HG03558 (cell line): ENCODE data around the gene HCFC2.

Experiments used
- ATAC-seq: cut with Tn5 transposase; IDR thresholded peaks from one replicate; pipeline ENCODE4 v1.9.1; 2021; ENCODE audit warnings: moderate number of reproducible peaks; ENCODE audit not compliant: unreplicated experiment; ENCODE audit errors: extremely low read depth

The HCFC2 gene

DNA sequence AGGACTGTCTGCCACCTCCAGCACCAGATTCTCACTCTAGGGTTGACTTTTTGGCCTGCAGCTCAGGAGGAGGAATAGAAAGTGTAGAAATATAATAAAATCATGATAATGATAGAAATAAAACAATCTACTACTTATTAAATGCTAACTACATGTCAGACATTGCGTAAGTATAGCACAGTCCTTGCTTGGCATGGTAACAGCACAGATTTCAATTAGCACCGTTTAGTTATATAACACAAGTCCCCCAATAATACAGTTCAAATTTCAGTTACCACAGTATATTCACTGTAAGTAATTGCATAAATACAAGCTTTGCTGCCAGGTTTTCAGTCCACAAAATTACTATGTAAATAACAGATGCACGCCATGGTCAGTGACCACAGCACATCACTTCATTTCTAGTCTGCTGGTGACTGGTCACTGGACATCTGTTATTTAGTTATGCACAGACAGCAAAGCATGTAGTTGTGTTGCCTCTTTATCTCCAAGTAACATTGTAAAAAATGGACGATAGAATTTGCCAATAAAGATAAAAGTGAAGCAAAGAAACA, 7.8 kb upstream of the HCFC2 start:
- ATAC-seq = no peak

DNA sequence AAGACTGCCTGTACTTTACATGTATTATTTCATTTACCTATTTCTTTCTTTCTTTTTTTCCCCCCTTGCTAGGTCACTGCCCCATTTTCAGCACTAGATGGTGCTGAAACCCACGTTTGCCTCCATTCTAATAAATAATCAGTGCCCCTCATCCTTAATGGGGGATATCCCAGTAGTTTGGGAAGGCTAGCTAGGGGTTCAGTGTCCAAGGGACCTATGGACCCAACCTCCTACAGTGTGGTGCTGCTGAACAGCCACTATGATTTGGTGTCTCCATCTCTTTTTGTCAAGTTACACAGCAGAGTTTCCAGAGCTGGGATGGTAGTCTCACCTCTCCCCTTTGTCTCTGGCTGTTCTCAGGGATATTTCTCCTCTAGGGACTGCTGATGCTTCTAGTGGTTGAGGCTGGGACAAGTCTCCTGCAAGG, 6.5 kb upstream of the HCFC2 start:
- no peak for ATAC-seq

DNA sequence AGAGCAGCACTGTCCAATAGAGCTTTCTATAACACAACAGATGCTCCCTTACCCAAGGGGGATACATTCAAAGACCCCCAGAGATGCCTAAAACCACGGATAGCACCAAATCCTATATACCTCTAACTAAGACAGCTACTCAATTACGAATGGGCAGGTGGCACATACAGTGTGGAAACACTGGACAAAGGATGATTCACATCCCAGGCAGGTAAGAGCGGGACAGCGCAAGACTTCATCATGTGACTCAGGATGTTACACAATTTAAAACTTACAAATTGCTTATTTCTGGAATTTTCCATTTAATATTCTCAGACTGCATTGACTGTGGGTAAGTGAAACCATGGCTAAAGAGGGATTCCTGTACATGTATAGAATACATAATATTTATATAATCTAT, 5.5 kb upstream of the HCFC2 start:
- no peak for ATAC-seq

DNA sequence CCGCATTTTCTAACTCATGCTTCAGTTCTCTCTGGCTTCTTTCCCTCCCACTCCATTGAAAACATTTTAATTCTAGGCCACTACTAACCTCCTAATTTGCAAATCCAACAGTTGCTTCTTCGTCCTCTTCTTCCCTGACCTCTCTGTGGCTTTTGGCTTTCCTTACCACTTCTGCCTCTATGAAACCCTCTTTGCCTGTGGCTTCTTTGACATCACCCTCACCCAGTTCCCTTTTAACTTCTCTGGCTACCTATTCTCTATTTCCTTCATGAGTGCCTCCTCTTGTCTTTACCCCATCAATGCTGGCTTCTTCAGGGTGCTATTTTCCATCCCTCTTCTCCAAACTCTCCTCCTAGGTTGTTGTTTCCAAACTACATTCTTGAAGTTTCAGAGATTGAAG, 4.4 kb upstream of the HCFC2 start:
- ATAC-seq = no peak

DNA sequence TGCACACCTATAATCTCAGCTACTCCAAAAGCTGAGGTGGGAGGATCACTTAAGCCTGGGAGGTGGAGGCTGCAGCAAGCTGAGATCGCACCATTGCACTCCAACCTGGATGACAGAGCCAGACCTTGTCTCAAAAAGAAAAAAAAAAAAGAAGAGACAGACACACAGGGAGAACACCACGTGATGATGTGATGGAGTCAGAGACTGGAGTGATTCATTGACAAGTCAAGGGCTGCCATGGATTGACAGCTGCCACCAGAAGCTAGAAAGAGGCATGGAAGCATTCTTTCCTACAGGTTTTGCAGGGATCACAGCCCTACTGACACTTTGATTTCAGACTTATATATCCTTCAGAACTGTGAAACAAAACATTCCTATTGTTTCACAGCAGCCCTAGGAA, 3.5 kb upstream of the HCFC2 start:
- ATAC-seq = no peak

DNA sequence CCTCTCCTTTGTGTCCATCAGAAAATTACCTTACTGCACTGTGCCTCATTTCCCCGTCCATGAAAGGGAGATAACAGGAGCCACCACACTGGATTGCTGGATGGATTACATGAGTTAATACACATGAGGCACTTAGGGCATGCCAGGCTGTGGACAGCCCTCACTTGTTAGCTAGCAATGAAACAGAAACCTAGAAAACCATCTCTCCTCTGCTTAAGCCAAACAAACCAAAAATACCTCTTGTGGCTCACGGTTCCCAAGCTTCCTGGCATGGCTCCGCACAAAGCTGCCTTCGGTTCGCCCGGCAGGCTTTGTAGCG, 660 bp upstream of the HCFC2 start:
- ATAC-seq = peak; percentile 8

DNA sequence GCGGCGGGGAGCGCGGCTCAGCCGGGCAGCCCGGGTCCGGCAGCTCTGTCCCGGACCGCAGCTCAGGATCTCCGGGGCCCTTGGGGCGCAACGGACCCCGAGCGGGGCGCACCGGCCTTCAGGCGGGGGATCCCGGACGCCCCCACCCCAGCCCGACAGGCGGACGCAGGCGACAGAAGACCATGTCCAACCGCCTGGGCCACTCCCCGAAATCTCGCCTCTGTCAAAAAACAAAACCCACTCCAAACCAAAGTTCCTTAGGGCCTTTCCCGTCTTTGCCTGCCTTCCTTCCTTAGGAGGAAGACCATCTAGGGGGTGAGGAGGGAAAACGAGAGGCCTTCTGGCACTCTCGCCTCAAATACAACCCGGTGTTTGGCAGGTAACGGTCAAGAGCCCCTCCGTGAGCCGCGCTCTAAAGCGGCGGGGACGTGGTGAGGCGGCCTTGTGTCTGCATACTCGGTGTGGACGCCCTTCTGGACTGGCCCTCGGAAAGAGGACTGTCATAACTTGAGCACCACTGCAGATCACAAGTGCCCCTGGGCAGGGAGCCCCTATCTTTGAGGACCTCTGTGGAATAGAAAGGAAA, 604 bp downstream of the HCFC2 start:
- no peak for ATAC-seq

DNA sequence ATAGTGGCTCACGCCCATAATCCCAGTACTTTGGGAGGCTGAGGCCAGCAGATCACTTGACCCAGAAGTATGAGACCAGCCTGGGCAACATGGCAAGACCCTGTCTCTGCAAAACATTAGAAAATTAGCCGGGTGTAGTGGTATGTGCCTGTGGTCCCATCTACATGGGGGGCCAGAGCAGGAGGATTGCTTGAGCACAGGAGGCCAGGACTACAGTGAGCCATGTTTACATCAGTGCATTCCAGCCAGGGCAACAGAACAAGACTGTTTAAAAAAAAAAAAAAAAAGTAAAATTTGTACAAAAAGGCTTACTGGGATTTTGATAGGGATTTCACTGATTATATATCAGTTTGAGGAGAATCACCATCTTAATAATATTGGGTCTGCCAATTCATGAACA, 7.8 kb downstream of the HCFC2 start:
- ATAC-seq = no peak

DNA sequence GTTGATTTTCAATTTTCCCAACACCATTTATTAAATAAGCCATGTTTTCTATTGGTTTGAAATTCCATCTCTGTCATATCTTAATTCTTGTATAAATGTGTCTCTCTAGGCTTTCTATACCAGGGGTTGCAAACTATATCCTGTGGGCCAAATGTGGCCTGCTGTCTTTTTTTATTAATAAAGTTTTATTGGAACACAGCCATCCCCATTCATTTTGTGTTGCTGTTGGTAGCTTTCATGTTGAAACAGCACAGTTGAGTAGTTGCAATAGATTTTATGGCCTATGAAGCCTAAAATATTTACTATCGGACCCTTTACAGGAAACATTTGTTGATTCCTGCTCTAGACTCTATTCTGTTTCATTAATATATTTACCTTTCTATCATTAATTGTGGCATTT, 9.4 kb downstream of the HCFC2 start:
- ATAC-seq = no peak

DNA sequence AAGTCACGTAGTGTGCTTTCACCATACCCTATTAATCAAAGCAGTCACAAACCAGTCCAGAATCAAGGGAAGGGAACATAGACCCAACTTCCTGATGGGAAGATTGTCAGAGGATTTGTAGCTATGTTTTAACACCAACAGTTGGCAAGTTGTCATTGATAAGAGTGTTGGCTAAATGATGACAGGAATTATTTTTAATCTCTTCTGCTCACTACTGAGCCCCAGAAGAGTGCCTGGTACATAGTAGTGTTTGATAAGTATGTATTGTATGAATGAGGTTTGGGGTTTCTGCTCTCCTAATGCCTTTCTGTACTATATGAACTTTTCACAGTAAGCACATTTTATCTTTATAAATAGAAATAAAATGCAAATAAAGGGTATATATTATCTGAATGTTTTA, 14.7 kb downstream of the HCFC2 start:
- ATAC-seq = no peak

DNA sequence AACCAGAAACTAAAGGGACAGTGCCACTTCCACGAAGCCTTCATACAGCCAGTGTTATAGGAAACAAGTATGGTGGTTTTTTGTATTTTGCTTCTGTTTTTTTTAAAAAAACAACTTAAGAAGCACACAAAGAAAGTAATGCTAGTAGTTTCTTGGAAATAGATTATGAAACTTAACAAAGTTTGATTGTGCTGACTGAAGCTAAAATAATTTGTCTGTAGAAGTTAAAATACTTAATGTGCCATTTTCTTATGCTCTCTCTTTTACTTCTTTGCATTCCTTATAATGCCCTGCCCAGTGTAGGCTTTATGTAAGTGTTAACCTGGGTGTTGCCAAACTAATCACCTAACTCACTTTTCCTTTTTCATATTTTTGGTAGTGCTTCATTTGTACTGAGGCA, 16.4 kb downstream of the HCFC2 start:
- ATAC-seq = no peak

DNA sequence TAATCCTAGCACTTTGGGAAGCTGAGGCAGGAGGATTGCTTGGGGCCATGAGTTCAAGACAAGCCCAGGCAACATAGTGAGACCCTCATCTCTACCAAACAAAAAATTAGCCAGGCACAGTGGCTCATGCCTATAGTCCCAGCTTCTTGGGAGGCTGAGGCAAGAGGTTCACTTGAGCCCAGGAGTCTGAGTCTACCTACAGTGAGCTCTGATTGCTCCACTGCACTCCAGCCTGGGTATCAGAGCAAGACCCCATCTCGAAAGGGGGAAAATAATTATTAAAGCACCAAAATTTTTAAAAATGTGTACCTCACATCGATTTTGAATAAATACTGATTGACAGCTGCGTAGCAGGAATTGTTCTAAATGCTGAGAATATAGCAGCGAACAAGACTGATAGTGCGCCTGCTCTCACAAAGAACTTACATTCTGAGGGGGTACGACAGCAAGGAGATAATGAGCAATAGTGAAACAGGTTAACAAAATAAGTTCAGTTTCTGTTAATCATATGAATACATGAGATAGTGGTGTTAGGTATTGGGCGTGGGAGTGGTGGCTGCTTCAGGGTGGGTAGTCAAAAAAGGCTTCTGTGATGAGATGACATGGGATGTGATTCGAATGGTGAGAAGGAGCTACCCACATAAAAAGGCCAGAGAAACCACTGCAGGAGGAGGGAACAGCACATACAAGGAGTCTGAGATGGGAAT, 19.6 kb downstream of the HCFC2 start:
- peak; percentile 68 for ATAC-seq

DNA sequence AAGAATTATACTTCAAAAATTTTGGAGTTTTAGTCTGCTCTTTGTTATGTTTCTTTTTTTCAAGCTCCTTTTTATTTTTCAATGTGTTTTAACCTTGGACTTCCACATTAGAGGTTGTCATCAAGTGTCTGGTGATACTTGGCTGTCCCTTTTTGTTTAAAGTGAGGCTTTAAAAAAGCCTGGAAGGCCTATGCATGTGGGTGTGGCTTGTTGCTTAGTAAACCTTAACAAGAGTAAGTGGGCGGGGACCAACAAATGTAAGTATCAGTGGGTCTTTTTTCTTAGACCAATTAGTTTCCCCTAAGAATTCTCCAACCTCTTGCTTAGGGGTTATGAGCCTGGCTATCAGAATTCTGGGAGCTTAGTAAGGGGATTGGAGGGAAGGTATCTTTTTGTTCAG, 26.4 kb downstream of the HCFC2 start:
- no peak for ATAC-seq

DNA sequence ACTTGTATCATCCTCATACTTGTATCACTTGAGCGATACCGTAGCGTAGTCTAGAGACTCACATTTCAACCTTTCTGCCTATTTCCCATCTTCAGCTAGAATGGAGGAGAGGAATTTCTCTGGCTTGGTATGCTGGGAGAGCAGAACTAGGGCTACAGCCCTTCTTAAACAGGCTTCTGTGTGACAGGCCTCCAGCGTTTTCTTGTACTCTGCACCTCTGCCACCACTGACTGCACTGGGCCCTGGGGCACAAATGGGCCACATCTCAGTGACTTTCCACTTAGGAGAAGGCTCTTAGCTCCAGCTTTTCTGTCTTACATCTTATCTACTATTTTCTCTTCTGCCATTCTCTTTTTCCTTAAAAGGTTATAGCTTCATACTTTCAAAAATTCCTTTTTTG, 26.8 kb downstream of the HCFC2 start:
- no peak for ATAC-seq

DNA sequence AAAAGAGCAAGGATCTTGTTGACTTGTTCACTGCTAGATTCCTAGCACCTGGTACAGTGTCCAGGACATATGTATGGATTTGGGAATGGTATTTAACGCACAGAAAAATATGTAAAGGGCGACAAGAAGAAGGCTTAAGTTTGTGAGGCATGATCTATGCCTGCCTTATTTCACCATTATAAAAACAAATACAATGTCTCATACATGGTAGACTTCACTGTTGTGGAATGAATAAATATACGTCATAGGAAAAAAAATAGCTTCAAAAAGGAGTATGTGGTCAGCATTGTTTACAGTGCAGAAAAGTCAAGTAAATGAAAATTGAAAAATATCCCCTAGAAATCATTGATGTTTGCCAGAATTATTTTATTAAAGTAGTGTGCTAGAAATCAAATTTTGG, 30.0 kb downstream of the HCFC2 start:
- ATAC-seq = no peak

DNA sequence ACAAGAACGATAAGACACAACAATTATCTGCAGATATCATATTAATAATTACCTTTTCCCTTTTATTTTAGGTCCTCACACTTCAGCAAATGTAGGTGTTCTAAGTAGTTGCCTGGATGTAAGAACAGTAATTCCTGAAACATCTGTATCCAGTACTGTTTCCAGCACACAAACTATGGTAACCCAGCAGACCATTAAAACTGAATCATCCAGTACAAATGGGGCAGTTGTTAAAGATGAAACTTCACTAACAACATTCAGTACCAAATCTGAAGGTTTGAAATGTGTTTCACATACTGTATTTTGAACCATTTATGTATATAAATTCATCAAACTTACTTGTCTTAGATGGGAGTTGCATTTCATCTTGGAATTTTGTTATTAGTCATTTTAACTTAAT, 31.0 kb downstream of the HCFC2 start:
- no peak for ATAC-seq

DNA sequence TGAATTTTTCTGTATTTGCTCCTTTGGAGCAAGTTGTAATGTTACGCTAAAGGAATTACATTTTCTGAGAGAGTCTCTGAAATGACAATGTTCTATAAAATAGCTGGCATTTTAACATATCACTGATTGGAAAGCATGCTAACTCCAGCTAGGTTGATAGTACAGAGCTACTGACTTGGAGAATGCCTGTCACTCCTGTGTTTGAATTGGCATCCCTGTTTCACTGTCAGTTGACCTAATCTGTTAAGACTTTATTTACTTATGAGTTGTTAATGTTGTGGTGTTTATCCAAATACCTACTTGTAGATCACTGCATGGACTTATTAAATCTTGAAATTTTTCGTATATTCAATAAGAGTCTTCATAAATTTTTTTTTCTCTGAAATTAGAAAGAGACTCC, 33.6 kb downstream of the HCFC2 start:
- no peak for ATAC-seq

DNA sequence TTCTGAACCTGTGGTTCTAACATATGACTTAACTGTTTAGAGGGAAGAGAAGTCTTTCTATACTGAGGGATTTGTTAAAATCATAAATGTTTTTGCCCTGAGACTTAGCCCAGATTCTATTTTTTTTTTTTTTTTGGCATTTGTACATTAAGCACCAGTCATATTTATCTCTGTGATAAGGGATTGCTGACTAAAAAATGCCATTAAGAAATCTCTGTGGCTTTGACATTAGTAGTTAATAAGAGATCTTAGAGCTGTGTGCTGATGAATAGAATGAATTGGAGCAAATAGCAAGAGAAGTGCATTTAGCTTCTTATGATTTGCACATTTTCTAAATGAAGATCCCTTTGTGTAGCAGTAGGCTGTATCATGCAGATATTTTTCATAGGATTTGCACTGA, 41.1 kb downstream of the HCFC2 start:
- no peak for ATAC-seq

DNA sequence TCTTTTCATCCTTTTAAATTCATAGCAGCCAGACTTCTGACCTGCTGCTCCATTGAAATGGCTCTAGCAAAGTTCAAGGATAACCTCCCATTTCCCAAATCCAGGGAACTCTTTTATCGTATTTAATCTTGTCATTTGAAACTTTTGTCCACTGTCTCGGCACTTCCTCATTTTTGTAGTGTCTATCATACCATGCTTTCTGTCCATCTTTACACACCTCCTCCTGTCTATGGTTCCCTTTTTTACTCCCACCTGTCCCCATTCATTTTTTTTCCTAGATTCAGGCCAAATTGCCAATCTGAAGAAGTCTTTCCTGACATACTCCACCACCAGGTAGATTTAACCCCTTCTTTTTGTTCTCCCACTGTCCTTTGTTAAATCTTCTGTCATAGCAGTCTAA, 42.6 kb downstream of the HCFC2 start:
- ATAC-seq = no peak

DNA sequence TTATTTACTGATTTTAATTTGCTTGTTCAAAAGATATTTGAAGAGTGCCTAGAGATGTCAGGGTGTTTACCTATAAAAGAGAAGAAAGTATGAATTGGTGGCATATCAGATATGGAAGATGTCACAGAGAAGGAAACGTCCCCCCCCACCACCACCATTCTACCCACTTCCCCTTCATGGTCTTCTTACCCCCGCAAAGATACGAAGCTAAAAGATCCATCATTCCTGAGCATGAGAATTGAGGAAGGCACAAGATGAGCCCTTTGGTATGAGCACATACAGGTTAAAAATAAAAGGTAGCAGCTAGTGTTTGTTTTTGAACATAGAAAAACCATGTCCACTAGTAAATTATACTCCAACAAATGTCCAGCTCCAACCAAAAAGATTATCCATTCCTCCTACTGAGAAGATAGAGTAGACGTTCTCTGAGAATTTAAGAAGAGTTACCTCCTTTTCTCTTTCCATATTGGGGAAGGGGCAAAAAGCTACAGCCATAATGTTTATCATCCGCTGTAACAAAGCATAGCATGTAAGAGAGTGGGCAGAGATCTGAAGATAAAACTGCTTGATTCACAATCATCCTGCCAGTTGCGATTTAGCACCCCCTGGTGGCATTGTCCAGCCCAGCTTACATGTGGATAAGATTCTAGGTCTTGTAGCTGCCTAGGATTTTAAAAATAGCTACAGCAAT, 44.6 kb downstream of the HCFC2 start:
- ATAC-seq = no peak

DNA sequence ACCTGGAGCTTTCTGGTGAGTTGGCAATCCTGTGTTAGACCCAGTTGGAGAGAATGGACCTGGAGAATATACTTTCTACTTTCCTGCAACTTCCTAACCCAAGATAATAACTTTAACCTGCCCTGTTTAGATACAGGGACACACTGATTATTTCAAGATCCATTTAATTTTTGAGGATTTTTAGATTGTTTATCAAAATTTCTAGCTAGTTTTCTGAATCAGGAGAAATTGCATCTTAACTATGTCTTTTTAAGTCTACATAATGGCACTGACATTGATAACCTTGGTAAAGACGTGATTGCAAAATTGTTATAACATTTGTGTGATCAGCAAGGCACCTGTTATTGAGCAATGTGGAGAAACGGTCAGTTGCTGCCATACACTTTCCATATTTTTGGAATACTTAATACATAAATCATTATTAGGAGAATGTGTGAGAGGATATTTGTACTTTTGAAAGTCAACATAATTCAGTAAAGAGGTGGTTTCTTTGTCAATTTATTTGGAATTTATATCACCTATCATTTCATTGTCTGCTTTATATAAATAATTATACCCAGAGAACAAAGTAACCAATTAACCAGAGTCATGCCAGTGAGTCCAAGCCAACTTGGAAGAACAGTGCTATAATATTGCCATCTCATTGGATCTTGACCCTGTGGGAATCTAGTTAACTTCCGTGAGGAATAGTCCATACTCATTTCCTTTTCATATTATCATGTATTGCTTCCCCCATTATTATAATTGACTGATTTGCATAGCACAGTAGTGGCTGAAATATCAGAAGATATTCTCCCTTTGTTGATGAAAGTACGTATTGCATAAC, 45.3 kb downstream of the HCFC2 start:
- no peak for ATAC-seq
